HFFc6 (cell line): ENCODE results near the gene TEPSIN. TPM values are rescaled to one million over a fixed set of nuclear protein-coding genes. Genes with fewer than 3 reads are reported as not detected.

Experiments
- DNase-seq: peaks from one replicate; pipeline ENCODE4 v3.0.0-alpha.2; 2018
- H3K27ac Mint-ChIP-seq: 2 replicates; pipeline ENCODE4 v1.8.0; 2020; ENCODE audit warnings: mild to moderate bottlenecking, mixed read lengths
- H3K27me3 Mint-ChIP-seq: 2 replicates; pipeline ENCODE4 v1.8.0; 2021; ENCODE audit warnings: mild to moderate bottlenecking, moderate library complexity, mixed read lengths; ENCODE audit not compliant: insufficient read depth
- H3K36me3 Mint-ChIP-seq: 2 replicates; pipeline ENCODE4 v1.8.0; 2021; ENCODE audit warnings: low read depth, mixed read lengths
- H3K4me1 Mint-ChIP-seq: 2 replicates; pipeline ENCODE4 v1.8.0; 2020; ENCODE audit warnings: low read depth, mixed read lengths
- H3K4me3 Mint-ChIP-seq: 2 replicates; pipeline ENCODE4 v1.8.0; 2020; ENCODE audit warnings: mild to moderate bottlenecking, moderate library complexity, mixed read lengths
- H3K9me3 Mint-ChIP-seq: 2 replicates; pipeline ENCODE4 v1.8.0; 2020; ENCODE audit warnings: mild to moderate bottlenecking, mixed read lengths
- total RNA-seq, 6 experiments: library from RNA; stranded (reverse); fragmentation: NEBNext Ultra II Directional; extraction: Animal tissue kit (Norgen Biotek cat#: 25700); gene quantifications; 2 replicates in 1 of 6; 3 replicates in 5 of 6; pipeline ENCODE4 v1.2.3, GENCODE V29; 2021
- TF ChIP-seq, protein P1 (sequence below): fragments of 200-600 bp; sonication (generic); IDR thresholded peaks from 2 replicates; pipeline ENCODE4 v1.5.0; 2021; ENCODE audit warnings: antibody characterized with exemption, mild to moderate bottlenecking

The TEPSIN gene
- total RNA-seq, 6 experiments from 2014 or later, result 16.2 to 22.5 (median 19.0) TPM

DNA sequence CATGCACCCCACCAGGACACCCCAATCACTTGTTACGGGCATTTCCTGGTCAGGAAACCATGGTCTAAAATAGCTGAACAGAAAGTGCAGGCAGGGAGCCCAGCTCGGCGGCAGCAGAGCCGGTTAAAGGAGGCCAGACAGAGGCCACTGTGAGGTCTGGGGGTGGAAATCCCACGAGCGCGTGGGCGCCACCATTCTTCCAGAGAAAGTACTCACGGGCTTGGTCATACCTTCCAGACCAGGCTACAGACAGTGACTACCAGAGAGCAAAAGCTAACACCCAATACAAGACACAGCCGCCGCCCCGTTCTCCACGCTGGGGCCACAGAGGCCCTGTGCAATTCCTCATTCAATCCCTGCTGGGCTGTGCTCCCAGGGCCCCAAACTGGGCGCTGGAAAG is 28.0 kb downstream of the TEPSIN start:
- DNase-seq, result no peak
- no peaks in the 10 kb centered on the region; the same call in 1 of the 2 replicates for H3K27me3 Mint-ChIP-seq
- no peak overlapping the region for H3K4me3 Mint-ChIP-seq
- no peaks in the 10 kb centered on the region for H3K9me3 Mint-ChIP-seq
- no peak overlapping the region for H3K27ac Mint-ChIP-seq
- TF ChIP-seq, protein P1, sequence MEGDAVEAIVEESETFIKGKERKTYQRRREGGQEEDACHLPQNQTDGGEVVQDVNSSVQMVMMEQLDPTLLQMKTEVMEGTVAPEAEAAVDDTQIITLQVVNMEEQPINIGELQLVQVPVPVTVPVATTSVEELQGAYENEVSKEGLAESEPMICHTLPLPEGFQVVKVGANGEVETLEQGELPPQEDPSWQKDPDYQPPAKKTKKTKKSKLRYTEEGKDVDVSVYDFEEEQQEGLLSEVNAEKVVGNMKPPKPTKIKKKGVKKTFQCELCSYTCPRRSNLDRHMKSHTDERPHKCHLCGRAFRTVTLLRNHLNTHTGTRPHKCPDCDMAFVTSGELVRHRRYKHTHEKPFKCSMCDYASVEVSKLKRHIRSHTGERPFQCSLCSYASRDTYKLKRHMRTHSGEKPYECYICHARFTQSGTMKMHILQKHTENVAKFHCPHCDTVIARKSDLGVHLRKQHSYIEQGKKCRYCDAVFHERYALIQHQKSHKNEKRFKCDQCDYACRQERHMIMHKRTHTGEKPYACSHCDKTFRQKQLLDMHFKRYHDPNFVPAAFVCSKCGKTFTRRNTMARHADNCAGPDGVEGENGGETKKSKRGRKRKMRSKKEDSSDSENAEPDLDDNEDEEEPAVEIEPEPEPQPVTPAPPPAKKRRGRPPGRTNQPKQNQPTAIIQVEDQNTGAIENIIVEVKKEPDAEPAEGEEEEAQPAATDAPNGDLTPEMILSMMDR, result no peak
- no peaks in the 10 kb centered on the region for H3K36me3 Mint-ChIP-seq
- H3K4me1 Mint-ChIP-seq, result no peaks in the 10 kb centered on the region

DNA sequence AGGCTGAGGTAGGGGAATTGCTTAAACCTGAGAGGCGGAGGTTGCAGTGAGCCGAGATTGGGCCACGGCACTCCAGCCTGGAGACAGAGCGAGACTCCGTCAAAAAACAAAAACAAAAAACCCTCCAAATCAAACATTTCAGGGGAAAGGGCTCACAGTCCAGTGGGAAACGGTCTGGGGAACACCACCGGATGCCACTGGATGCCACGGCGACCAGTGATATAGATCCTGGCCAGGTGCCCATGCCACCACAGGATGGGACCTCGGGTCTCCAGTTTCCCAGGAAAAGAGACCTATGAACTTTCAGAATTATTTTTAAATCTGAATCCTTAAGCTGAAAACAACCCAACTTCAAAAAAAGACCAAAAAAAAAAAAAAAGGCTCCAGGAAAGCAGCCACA is 28.4 kb downstream of the TEPSIN start:
- TF ChIP-seq, protein P1, result no peak
- Mint-ChIP-seq H3K4me3 (no peak overlapping the region), H3K27me3 (no peaks in the 10 kb centered on the region; the same call in 1 of the 2 replicates), H3K4me1 (no peaks in the 10 kb centered on the region), H3K27ac (no peak overlapping the region), H3K9me3 (no peaks in the 10 kb centered on the region), H3K36me3 (no peaks in the 10 kb centered on the region)
- DNase-seq, result no peak

DNA sequence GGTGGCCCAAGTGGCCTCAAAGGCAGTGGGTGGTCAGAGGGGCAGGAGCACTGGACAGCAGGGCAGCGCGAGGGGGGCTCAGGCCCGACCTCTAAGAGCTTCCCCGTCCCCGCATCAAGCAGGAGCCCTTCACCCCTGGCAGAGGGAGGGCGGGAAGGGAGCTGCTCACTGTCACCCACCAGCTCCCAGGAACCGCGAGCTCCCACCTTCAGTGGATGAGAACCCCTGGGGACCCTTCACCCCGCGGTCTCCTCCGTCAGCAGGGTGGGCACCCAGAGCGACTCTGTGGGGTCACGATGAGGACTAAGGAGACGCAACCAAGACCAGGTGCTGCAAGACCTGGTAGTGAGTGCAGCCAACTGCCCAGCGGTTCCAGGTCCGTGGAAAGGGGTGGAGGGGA is 29.7 kb downstream of the TEPSIN start:
- Mint-ChIP-seq H3K9me3 (no peaks in the 10 kb centered on the region), H3K4me1 (no peaks in the 10 kb centered on the region), H3K36me3 (no peaks in the 10 kb centered on the region), H3K27ac (no peak overlapping the region), H3K27me3 (no peaks in the 10 kb centered on the region; the same call in 1 of the 2 replicates), H3K4me3 (no peak overlapping the region)
- TF ChIP-seq, protein P1, result no peak
- DNase-seq, result no peak

DNA sequence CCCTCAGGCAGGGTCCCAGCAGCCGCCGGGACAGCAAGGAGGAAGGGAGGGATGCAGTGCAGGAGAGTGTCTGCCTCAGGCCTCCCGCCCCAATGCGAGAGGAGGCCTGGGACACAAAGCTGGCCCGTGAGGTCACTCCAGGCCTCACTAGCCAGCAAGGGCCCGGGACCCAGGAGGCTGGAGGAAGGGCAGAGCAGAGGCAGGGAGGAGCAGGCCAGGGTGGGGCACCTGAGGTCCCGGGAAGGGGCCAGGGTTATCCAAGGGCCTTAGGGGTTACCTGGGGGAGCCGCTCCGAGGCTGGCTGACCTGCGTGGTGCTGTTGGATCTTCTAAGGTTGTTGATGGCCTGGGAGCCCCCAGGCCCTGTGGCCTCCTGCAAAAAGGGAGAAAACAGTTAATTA is 30.2 kb downstream of the TEPSIN start:
- H3K4me3 Mint-ChIP-seq, result no peak overlapping the region
- TF ChIP-seq, protein P1, result no peak
- no peaks in the 10 kb centered on the region; the same call in 1 of the 2 replicates for H3K27me3 Mint-ChIP-seq
- no peak for DNase-seq
- no peaks in the 10 kb centered on the region for H3K4me1 Mint-ChIP-seq
- H3K27ac Mint-ChIP-seq, result no peak overlapping the region
- H3K9me3 Mint-ChIP-seq, result no peaks in the 10 kb centered on the region
- no peaks in the 10 kb centered on the region for H3K36me3 Mint-ChIP-seq

DNA sequence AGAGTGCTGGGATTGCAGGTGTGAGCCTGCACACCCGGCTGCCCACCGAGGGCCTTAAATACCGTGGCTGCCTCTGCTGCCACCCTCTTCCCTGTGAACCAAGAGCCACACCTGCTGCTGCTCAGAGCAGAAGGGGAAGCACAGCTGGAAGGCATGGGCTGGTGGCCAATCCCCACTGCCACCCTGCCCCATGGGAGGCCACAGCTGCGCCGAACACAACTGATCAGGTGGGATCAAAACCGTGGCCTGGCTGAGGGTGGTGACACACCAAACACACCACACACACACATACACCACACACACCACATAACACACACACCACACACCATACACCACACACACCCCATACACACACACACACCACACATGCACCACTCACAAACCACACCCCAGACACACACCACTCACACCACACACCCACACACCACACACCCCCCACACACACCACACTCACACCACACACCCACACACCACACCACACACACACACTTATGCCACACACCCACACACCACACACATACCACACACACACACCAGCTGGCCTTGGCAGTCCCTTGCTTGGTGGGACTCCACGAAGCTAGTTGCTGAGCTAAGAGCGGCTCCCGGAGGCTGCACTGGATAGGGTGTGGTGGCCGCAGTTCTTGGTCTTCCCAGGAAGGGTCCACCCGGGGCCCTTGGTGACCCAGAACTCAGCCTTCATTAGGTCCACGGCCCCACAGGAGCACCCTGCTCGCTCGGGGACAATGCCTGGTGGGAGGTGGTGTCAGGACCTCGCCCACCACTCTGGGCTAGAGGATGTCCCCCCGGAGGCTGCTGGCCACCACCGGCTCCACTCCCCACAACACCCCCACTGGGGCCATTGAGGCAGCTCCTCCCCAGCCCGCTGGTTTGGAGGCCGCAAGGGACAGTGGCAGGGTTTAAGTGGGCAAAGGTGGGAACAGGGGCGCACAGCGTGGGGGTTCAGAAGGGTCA is 31.0 kb downstream of the TEPSIN start:
- TF ChIP-seq, protein P1, result no peak
- Mint-ChIP-seq H3K4me3 (no peak overlapping the region), H3K9me3 (no peaks in the 10 kb centered on the region), H3K27me3 (no peaks in the 10 kb centered on the region; the same call in 1 of the 2 replicates), H3K27ac (no peak overlapping the region), H3K4me1 (no peaks in the 10 kb centered on the region), H3K36me3 (no peaks in the 10 kb centered on the region)
- no peak for DNase-seq
